ENCODE data around the gene OR3A2.

- no peak for TF ChIP-seq POLR2AphosphoS5 (IDR thresholded peaks at IDR 0.05)
- no peak for TF ChIP-seq POLR2A (IDR thresholded peaks at IDR 0.05; ENCODE audit: low read depth)
- no peak for TF ChIP-seq EP300 (IDR thresholded peaks at IDR 0.05)
- no peak for TF ChIP-seq CTCF (IDR thresholded peaks at IDR 0.05)
These were observed 90.5 kb downstream of the OR3A2 start for GRCh38 chr17:3295632-3296031.

Data from esophagus muscularis mucosa (tissue), 4 donors.